ENCODE data around the gene CACNA2D3. TPM values are rescaled to one million over a fixed set of nuclear protein-coding genes. Genes with fewer than 3 reads are reported as not detected.

Gene CACNA2D3
- polyA plus RNA-seq, 1 donor (not counting 4 experiments of a cell fraction or from before 2014, with no cell fraction given), result 0.08 TPM

GRCh38 chr3:54312156-54312899 is 190.0 kb downstream of the CACNA2D3 start:
- Histone ChIP-seq H3K4me2 (ENCODE audit: control insufficient read depth, extremely low read depth, insufficient read depth, low read depth, low read length) (no peak overlapping the region), H3K4me1 (ENCODE audit: control insufficient read depth, extremely low read depth, insufficient read depth, low read length) (no peaks in the 10 kb centered on the region), H3K4me3 (ENCODE audit: control insufficient read depth in 2 of 3, extremely low read depth in 1 of 3, insufficient read depth in 2 of 3, low read depth in 1 of 3, low read length in 3 of 3) (no peak overlapping the region), H3K27me3 (ENCODE audit: control insufficient read depth, extremely low read depth, insufficient read depth, low read length) (no peaks in the 10 kb centered on the region), H2AFZ (ENCODE audit: control insufficient read depth, low read length) (no peak overlapping the region), H3K36me3 (ENCODE audit: control insufficient read depth in 2 of 2, extremely low read depth in 1 of 2, insufficient read depth in 2 of 2, low read length in 2 of 2) (no peaks in the 10 kb centered on the region), H3K27ac (ENCODE audit: control insufficient read depth, insufficient read depth, low read length) (no peak overlapping the region), H3K9ac (ENCODE audit: control insufficient read depth, extremely low read depth, insufficient read depth, low read length) (no peak overlapping the region), H3K9me1 (ENCODE audit: control insufficient read depth, extremely low read depth, insufficient read depth, low read length) (no peaks in the 10 kb centered on the region), H4K20me1 (ENCODE audit: control insufficient read depth, extremely low read depth, insufficient read depth, low read length) (no peaks in the 10 kb centered on the region), H3K9me3 (ENCODE audit: control insufficient read depth, low read depth, low read length) (no peaks in the 10 kb centered on the region), H3K79me2 (ENCODE audit: control insufficient read depth, insufficient read depth, low read length) (no peaks in the 10 kb centered on the region)
- TF ChIP-seq EZH2 (IDR thresholded peaks at IDR 0.05; ENCODE audit: low read length), result no peak
- TF ChIP-seq, protein P1, sequence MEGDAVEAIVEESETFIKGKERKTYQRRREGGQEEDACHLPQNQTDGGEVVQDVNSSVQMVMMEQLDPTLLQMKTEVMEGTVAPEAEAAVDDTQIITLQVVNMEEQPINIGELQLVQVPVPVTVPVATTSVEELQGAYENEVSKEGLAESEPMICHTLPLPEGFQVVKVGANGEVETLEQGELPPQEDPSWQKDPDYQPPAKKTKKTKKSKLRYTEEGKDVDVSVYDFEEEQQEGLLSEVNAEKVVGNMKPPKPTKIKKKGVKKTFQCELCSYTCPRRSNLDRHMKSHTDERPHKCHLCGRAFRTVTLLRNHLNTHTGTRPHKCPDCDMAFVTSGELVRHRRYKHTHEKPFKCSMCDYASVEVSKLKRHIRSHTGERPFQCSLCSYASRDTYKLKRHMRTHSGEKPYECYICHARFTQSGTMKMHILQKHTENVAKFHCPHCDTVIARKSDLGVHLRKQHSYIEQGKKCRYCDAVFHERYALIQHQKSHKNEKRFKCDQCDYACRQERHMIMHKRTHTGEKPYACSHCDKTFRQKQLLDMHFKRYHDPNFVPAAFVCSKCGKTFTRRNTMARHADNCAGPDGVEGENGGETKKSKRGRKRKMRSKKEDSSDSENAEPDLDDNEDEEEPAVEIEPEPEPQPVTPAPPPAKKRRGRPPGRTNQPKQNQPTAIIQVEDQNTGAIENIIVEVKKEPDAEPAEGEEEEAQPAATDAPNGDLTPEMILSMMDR (optimal IDR thresholded peaks at IDR 0.05 in 1 of 3, IDR thresholded peaks at IDR 0.05 in 1 of 3, conservative IDR thresholded peaks at IDR 0.05 in 1 of 3; ENCODE audit: extremely low read depth in 1 of 3, insufficient read depth in 2 of 3, low read length in 3 of 3), result no peak
- dilution Hi-C loops (cut with MboI; ENCODE audit: extremely low pct_ligation_motif_present, low sequenced_read_pairs), result no loop called here
- DNase-seq (ENCODE audit: low read depth, low spot score) (no peak), FAIRE-seq (no peak)

DNA sequence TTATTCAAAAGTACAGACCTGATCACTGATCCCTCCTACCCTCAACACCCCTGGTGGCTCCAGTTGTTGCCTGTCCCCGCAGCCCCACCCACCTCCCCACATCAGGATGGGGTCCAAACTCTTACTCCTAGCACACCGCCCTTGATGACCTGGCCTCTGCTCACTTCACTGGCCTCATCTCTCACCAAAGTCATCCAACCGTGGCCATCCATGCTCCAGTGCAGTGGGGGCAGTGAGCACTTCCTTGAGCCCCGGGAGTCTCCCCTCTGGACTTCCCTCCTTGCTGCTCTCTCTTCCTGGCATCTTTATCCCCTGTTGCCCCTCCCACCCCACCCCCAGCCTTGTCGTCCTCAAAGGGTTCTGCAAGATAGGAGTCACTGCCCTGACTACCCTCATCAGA is 191.1 kb downstream of the CACNA2D3 start:
- H3K4me1 ChIP-seq (ENCODE audit: control insufficient read depth, extremely low read depth, insufficient read depth, low read length), result no peaks in the 10 kb centered on the region

More for the DNA sequence above, 191.1 kb downstream of the CACNA2D3 start:
- no peaks in the 10 kb centered on the region for H4K20me1 ChIP-seq (ENCODE audit: control insufficient read depth, extremely low read depth, insufficient read depth, low read length)
- H3K4me2 ChIP-seq (ENCODE audit: control insufficient read depth, extremely low read depth, insufficient read depth, low read depth, low read length), result no peak overlapping the region
- no peak overlapping the region for H3K27ac ChIP-seq (ENCODE audit: control insufficient read depth, insufficient read depth, low read length)
- H3K4me3 ChIP-seq (ENCODE audit: control insufficient read depth in 2 of 3, extremely low read depth in 1 of 3, insufficient read depth in 2 of 3, low read depth in 1 of 3, low read length in 3 of 3), result no peak overlapping the region
- H3K9ac ChIP-seq (ENCODE audit: control insufficient read depth, extremely low read depth, insufficient read depth, low read length), result no peak overlapping the region
- TF ChIP-seq, protein P1 (optimal IDR thresholded peaks at IDR 0.05 in 1 of 3, IDR thresholded peaks at IDR 0.05 in 1 of 3, conservative IDR thresholded peaks at IDR 0.05 in 1 of 3; ENCODE audit: extremely low read depth in 1 of 3, insufficient read depth in 2 of 3, low read length in 3 of 3), result no peak
- TF ChIP-seq EZH2 (IDR thresholded peaks at IDR 0.05; ENCODE audit: low read length), result no peak
- no peaks in the 10 kb centered on the region for H3K9me1 ChIP-seq (ENCODE audit: control insufficient read depth, extremely low read depth, insufficient read depth, low read length)
- H3K79me2 ChIP-seq (ENCODE audit: control insufficient read depth, insufficient read depth, low read length), result no peaks in the 10 kb centered on the region
- dilution Hi-C loops (cut with MboI; ENCODE audit: extremely low pct_ligation_motif_present, low sequenced_read_pairs), result no loop called here
- FAIRE-seq, result no peak
- no peaks in the 10 kb centered on the region for H3K27me3 ChIP-seq (ENCODE audit: control insufficient read depth, extremely low read depth, insufficient read depth, low read length)
- H3K36me3 ChIP-seq (ENCODE audit: control insufficient read depth in 2 of 2, extremely low read depth in 1 of 2, insufficient read depth in 2 of 2, low read length in 2 of 2), result no peaks in the 10 kb centered on the region
- H2AFZ ChIP-seq (ENCODE audit: control insufficient read depth, low read length), result no peak overlapping the region
- no peak for DNase-seq (ENCODE audit: low read depth, low spot score)
- no peaks in the 10 kb centered on the region for H3K9me3 ChIP-seq (ENCODE audit: control insufficient read depth, low read depth, low read length)
